GM15510 (cell line): ENCODE measurements around the gene FGF14.

ENCODE experiments used
- POLR2A ChIP-seq: IDR thresholded peaks from 3 replicates; pipeline ENCODE4 v1.6.1; 2011; ENCODE audit warnings: borderline replicate concordance; ENCODE audit not compliant: insufficient read length; ENCODE audit errors: extremely low read depth

The FGF14 gene

GRCh38 chr13:102327119-102327617 is 74.7 kb downstream of the FGF14 start:
- no peak for TF ChIP-seq POLR2A

GRCh38 chr13:102326381-102327118 is 75.3 kb downstream of the FGF14 start:
- TF ChIP-seq POLR2A, result no peak

- no peak for TF ChIP-seq POLR2A
Measured at GRCh38 chr13:102325321-102325720, 76.5 kb downstream of the FGF14 start.

GRCh38 chr13:102323505-102323904 is 78.3 kb downstream of the FGF14 start:
- no peak for TF ChIP-seq POLR2A

- TF ChIP-seq POLR2A, result no peak
Measured at GRCh38 chr13:102323012-102323411, 78.8 kb downstream of the FGF14 start.

GRCh38 chr13:102322211-102322610 is 79.6 kb downstream of the FGF14 start:
- TF ChIP-seq POLR2A, result no peak

GRCh38 chr13:102318233-102318632 is 83.6 kb downstream of the FGF14 start:
- no peak for TF ChIP-seq POLR2A

GRCh38 chr13:102317593-102317992 is 84.3 kb downstream of the FGF14 start:
- no peak for TF ChIP-seq POLR2A

- no peak for TF ChIP-seq POLR2A
Measured at GRCh38 chr13:102316732-102317131, 85.1 kb downstream of the FGF14 start.

GRCh38 chr13:102312841-102313240 is 89.0 kb downstream of the FGF14 start:
- TF ChIP-seq POLR2A, result no peak

- no peak for TF ChIP-seq POLR2A
Measured at GRCh38 chr13:102311901-102312300, 89.9 kb downstream of the FGF14 start.

GRCh38 chr13:102311419-102311796 is 90.4 kb downstream of the FGF14 start:
- no peak for TF ChIP-seq POLR2A

- no peak for TF ChIP-seq POLR2A
Measured at GRCh38 chr13:102310691-102311418, 91.0 kb downstream of the FGF14 start.

- no peak for TF ChIP-seq POLR2A
Measured at GRCh38 chr13:102309110-102309509, 92.7 kb downstream of the FGF14 start.

GRCh38 chr13:102302534-102302933 is 99.3 kb downstream of the FGF14 start:
- no peak for TF ChIP-seq POLR2A

GRCh38 chr13:102300379-102300778 is 101.5 kb downstream of the FGF14 start:
- no peak for TF ChIP-seq POLR2A
